GM12874 (cell line): ENCODE data around the gene CTSC.
A peak's percentile ranks its signal among the peaks of the same experiment; 100 is the strongest.

Experiments
- TF ChIP-seq, protein P1 (sequence below): IDR thresholded peaks from 2 replicates; pipeline ENCODE4 v1.5.1; 2011; ENCODE audit warnings: low read depth, mild to moderate bottlenecking, control low read depth, low read length, moderate library complexity; ENCODE audit not compliant: insufficient read depth

The CTSC gene

DNA sequence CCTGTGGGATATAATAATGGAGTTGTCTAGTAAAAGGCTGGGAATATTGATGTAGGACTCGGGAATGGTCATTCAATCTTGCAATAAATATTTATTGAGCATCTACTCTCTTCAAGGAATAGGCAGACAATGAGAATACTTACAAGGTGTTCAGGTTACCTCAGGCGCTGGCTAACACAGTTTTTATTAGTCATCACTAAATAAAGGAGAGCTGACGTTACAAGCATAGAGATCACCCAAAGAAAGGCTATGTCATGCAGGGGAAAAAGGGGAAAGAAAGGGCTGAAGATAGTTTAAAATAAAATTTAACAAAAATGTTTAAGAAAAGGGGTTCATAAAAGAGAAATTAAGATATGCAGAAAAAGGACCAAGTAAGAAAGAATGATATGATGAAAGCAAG, 15.8 kb upstream of the CTSC start:
- TF ChIP-seq, protein P1, sequence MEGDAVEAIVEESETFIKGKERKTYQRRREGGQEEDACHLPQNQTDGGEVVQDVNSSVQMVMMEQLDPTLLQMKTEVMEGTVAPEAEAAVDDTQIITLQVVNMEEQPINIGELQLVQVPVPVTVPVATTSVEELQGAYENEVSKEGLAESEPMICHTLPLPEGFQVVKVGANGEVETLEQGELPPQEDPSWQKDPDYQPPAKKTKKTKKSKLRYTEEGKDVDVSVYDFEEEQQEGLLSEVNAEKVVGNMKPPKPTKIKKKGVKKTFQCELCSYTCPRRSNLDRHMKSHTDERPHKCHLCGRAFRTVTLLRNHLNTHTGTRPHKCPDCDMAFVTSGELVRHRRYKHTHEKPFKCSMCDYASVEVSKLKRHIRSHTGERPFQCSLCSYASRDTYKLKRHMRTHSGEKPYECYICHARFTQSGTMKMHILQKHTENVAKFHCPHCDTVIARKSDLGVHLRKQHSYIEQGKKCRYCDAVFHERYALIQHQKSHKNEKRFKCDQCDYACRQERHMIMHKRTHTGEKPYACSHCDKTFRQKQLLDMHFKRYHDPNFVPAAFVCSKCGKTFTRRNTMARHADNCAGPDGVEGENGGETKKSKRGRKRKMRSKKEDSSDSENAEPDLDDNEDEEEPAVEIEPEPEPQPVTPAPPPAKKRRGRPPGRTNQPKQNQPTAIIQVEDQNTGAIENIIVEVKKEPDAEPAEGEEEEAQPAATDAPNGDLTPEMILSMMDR, result no peak

DNA sequence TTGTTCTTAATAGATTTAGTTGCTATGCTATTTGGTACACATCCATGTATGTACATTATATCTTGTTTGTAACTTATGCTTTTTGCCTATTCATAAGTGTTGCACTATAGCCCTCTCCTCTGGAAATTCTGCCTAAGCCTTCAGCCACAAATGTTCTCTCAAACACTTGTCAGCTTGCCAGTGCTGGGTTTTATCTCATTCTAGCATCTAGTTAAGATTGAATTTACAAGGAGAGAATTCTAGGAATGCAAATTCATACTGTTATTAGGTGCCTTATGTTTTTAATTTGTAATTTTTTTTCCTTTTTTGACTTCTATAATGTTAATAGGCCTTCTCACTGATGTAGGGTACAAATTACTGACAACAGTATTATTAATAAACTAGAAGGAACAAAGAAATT, 14.6 kb upstream of the CTSC start:
- TF ChIP-seq, protein P1, result no peak

DNA sequence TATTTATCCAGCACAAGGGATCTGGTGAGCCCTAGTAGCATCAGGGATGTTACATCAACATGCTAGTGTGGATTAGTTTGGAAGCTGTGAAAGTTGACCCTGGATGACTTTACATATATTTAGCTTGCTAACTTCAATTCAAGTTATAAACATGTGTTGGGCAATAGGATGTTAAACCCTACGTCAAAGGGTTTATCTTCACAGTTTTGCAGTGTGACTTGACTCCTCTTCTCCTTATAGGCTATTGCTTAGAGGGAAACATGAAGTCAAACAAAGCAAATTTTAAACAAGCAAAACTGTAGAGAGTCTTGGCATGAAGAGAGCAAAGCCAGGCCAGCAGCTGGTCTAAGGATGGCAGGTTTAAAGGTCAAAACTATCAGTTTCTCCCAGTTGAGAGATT, 11.3 kb upstream of the CTSC start:
- TF ChIP-seq, protein P1, result no peak

- TF ChIP-seq, protein P1, result no peak
Observed at GRCh38 chr11:88345949-88346348, 8.4 kb upstream of the CTSC start.

DNA sequence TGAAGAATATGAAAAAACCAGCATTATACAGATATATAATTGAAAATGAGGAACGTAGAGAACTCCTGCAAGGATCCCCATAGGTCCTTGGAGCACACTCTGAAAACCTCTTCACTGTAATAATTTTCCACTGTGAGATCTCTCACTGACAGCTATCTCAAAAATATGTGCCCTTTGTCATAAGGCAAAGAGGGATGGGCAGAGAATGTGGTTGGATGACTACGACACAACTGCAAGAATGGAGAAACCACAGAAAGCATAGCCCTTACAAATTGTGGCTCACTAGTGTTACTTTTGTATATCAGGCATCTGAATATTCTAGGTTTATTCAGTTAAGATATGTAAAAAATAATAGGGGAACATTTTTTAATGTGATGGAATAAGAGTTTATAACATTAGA, 7.9 kb upstream of the CTSC start:
- TF ChIP-seq, protein P1, result no peak

DNA sequence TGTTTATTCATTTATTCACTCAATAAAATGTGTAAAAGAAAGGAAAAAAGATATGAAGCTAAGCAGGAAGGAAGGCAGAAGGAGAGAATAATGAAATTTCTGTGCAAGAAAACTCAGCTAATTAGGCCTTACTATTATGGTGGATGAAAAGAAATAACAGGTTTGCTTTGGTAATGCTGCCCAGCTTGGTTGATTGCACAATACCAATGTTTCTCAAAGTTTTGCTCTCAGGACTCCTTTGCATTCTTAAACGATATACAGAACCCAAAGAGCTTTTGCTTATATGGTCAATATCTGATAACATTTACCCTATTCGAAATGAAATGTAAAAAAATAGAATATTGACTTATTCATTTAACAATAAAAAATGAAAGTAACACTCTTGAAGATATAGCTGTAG, 7.3 kb upstream of the CTSC start:
- TF ChIP-seq, protein P1, result no peak

- TF ChIP-seq, protein P1, result peak; percentile 14; the same call in 1 of the 2 replicates
Observed at GRCh38 chr11:88341522-88342251, 4.2 kb upstream of the CTSC start.
